Sigmoid colon (tissue), 7 donors: ENCODE data around the gene TRIM16. TPM values are rescaled to one million over a fixed set of nuclear protein-coding genes. Genes with fewer than 3 reads are reported as not detected.
"Not testable (repeated sequence)": the region's sequence is repeated elsewhere in the genome, so short reads cannot be mapped to it uniquely, and the experiment has no call there.

Experiments used
- DNase-seq: peaks from one replicate; pipeline ENCODE4 v3.0.0-alpha.2; 2019
- H3K27ac ChIP-seq, 4 donors: fragments of 200-600 bp; sonication (generic); one replicate each; pipeline ENCODE4 v1.5.1; 2016 to 2019; ENCODE audit warnings: mild to moderate bottlenecking in 1 of 4
- H3K27me3 ChIP-seq, 3 donors: fragments of 200-600 bp; sonication (generic); one replicate each; pipeline ENCODE4 v1.5.1; 2019; ENCODE audit warnings: mild to moderate bottlenecking in 1 of 3
- H3K36me3 ChIP-seq, 4 donors: fragments of 200-600 bp; sonication (generic); one replicate each; pipeline ENCODE4 v1.5.1; 2016 to 2019
- H3K4me1 ChIP-seq, 4 donors: fragments of 200-600 bp; sonication (generic); one replicate each; pipeline ENCODE4 v1.5.1; 2017 to 2019
- H3K4me3 ChIP-seq, 4 donors: fragments of 200-600 bp; sonication (generic); one replicate each; pipeline ENCODE4 v1.5.1; 2017 to 2019; ENCODE audit warnings: mild to moderate bottlenecking in 2 of 4, moderate library complexity in 1 of 4
- H3K9me3 ChIP-seq, 4 donors: fragments of 200-600 bp in 3 of 4; sonication (generic) in 3 of 4; one replicate each; pipeline versions ENCODE4 v1.5.1 to v1.6.1; 2013 to 2019
- CTCF ChIP-seq, 4 experiments: fragments of 450-650 bp in 3 of 4; fragments of 200-600 bp in 1 of 4; IDR thresholded peaks; one replicate each; pipeline ENCODE4 v1.5.1; 2016 to 2019; ENCODE audit warnings: antibody characterized with exemption in 4 of 4, mild to moderate bottlenecking in 3 of 4, moderate library complexity in 2 of 4
- EP300 ChIP-seq, 4 donors: sonication (generic); formaldehyde crosslinking; IDR thresholded peaks; one replicate each; pipeline ENCODE4 v1.6.1; 2017; ENCODE audit warnings: antibody characterized with exemption in 4 of 4
- POLR2A ChIP-seq, 2 donors: fragments of 450-650 bp; IDR thresholded peaks; one replicate each; pipeline ENCODE4 v1.6.1; 2016; ENCODE audit warnings: antibody characterized with exemption in 2 of 2, mild to moderate bottlenecking in 2 of 2, moderate library complexity in 2 of 2
- POLR2AphosphoS5 ChIP-seq, 4 donors: sonication (generic); formaldehyde crosslinking; IDR thresholded peaks; one replicate each; pipeline ENCODE4 v1.6.1; 2017; ENCODE audit warnings: antibody characterized with exemption in 4 of 4
- WGBS, 2 donors: extraction: QIAGEN DNeasy Blood & Tissue Kit; methylation state at CpG; one replicate each; pipeline ENCODE4 v1.1.7; 2013; 5-methylcytosine and 5-hydroxymethylcytosine counted together
- intact Hi-C: fragments of 100-400 bp; cut with DNase I; formaldehyde crosslinking; loops from one replicate; pipeline ENCODE4 v1.15.1; 2023
- polyA plus RNA-seq, 3 donors: library from polyadenylated mRNA; stranded (reverse); fragments of 200-250 nt; gene quantifications; one replicate each; pipeline ENCODE4 v1.2.3, GENCODE V29; 2013
- total RNA-seq, 4 donors: library from RNA; depleted of rRNA; stranded (reverse); fragments of >200 nt; gene quantifications; one replicate each; pipeline ENCODE4 v1.1.0, GENCODE V29; 2016
- donor health status: healthy with polysubstance abuse.
- donor health status: Bipolar disorder and iron deficiency.
- donor health status: healthy.

Gene TRIM16
- total and polyA plus RNA-seq, 7 donors, result 8.8 to 24.6 (median 14.4) TPM

GRCh38 chr17:15658296-15658695, 25.8 kb downstream of the TRIM16 start:
- H3K4me1 ChIP-seq, result no peaks in the 10 kb centered on the region
- no peak overlapping the region for H3K27ac ChIP-seq
- H3K4me3 ChIP-seq, result no peak overlapping the region
- no peaks in the 10 kb centered on the region for H3K9me3 ChIP-seq
- intact Hi-C loops, result no loop called here
- WGBS, 2 donors, result 76 to 89% methylated on average over 3 of the region's 3 CpGs
- no peak for DNase-seq
- H3K36me3 ChIP-seq, result no peaks in the 10 kb centered on the region
- TF ChIP-seq POLR2A (IDR thresholded peaks at IDR 0.05) (no peak), EP300 (IDR thresholded peaks at IDR 0.05) (no peak), CTCF (IDR thresholded peaks at IDR 0.05) (no peak), POLR2AphosphoS5 (IDR thresholded peaks at IDR 0.05) (no peak)
- H3K27me3 ChIP-seq, result no peaks in the 10 kb centered on the region

- TF ChIP-seq POLR2A (IDR thresholded peaks at IDR 0.05) (no peak), CTCF (IDR thresholded peaks at IDR 0.05) (no peak), POLR2AphosphoS5 (IDR thresholded peaks at IDR 0.05) (no peak), EP300 (IDR thresholded peaks at IDR 0.05) (no peak)
- no peak for DNase-seq
- no peaks in the 10 kb centered on the region for H3K36me3 ChIP-seq
- H3K27me3 ChIP-seq, result no peaks in the 10 kb centered on the region
- H3K4me3 ChIP-seq, result no peak overlapping the region
- no peak overlapping the region for H3K27ac ChIP-seq
- no peaks in the 10 kb centered on the region for H3K4me1 ChIP-seq
- intact Hi-C loops, result no loop called here
- no peaks in the 10 kb centered on the region for H3K9me3 ChIP-seq
Observed at GRCh38 chr17:15657868-15658267, 26.2 kb downstream of the TRIM16 start.

- Histone ChIP-seq H3K9me3 (no peaks in the 10 kb centered on the region), H3K4me1 (peaks cover 0 to 18% (median 15%) of the 10 kb centered on the region in 4 donors), H3K4me3 (no peak overlapping the region), H3K27ac (no peak overlapping the region), H3K27me3 (no peaks in the 10 kb centered on the region), H3K36me3 (no peaks in the 10 kb centered on the region)
- no peak for DNase-seq
- WGBS, 2 donors, result 57 to 68% methylated on average over 3 of the region's 3 CpGs
- TF ChIP-seq POLR2AphosphoS5 (IDR thresholded peaks at IDR 0.05), result no peak
- TF ChIP-seq EP300 (IDR thresholded peaks at IDR 0.05), result no peak
- no peak for TF ChIP-seq CTCF (IDR thresholded peaks at IDR 0.05)
- no peak for TF ChIP-seq POLR2A (IDR thresholded peaks at IDR 0.05)
- intact Hi-C loops, result no loop called here
Observed at GRCh38 chr17:15654886-15655561, 29.1 kb downstream of the TRIM16 start.

- H3K36me3 ChIP-seq, H3K27me3 ChIP-seq, H3K9me3 ChIP-seq, H3K4me3 ChIP-seq, intact Hi-C loops, DNase-seq, H3K27ac ChIP-seq: not testable (repeated sequence)
- 86 to 90% methylated on average over 3 of the region's 3 CpGs for WGBS, 2 donors
- peaks cover 0 to 25% (median 19%) of the 10 kb centered on the region in 4 donors for H3K4me1 ChIP-seq
Observed at GRCh38 chr17:15654401-15654800, 29.7 kb downstream of the TRIM16 start.

GRCh38 chr17:15652960-15653359, 31.2 kb downstream of the TRIM16 start:
- intact Hi-C loops, result no loop called here
- DNase-seq, result no peak
- WGBS, 2 donors, result 90 to 93% methylated on average over 6 of the region's 6 CpGs
- peaks cover 0 to 34% (median 21%) of the 10 kb centered on the region in 4 donors for H3K4me1 ChIP-seq
- H3K4me3 ChIP-seq, result no peak overlapping the region
- H3K27me3 ChIP-seq, result no peaks in the 10 kb centered on the region
- TF ChIP-seq POLR2AphosphoS5 (IDR thresholded peaks at IDR 0.05) (no peak), POLR2A (IDR thresholded peaks at IDR 0.05) (no peak), CTCF (IDR thresholded peaks at IDR 0.05) (no peak), EP300 (IDR thresholded peaks at IDR 0.05) (no peak)
- no peaks in the 10 kb centered on the region for H3K36me3 ChIP-seq
- H3K9me3 ChIP-seq, result no peaks in the 10 kb centered on the region
- H3K27ac ChIP-seq, result no peak overlapping the region
